NCI-H1694 (cell line): ENCODE data around the gene NFE2L3.
"Not testable (repeated sequence)": the region's sequence is repeated elsewhere in the genome, so short reads cannot be mapped to it uniquely, and the experiment has no call there.

Source experiments
- DNase-seq: peaks from one replicate; lab custom pipeline; 2025; lab: John Stamatoyannopoulos, UW

NFE2L3 gene

GRCh38 chr7:26186364-26187311 is 34.6 kb downstream of the NFE2L3 start:
- no peak for DNase-seq

- DNase-seq, result no peak
These were observed 35.6 kb downstream of the NFE2L3 start for GRCh38 chr7:26187380-26188205.

- DNase-seq, result no peak
These were observed 36.4 kb downstream of the NFE2L3 start for GRCh38 chr7:26188206-26188956.

GRCh38 chr7:26188957-26189541 is 37.1 kb downstream of the NFE2L3 start:
- no peak for DNase-seq

GRCh38 chr7:26189697-26190096 is 37.7 kb downstream of the NFE2L3 start:
- DNase-seq, result no peak

- DNase-seq, result no peak
These were observed 38.4 kb downstream of the NFE2L3 start for GRCh38 chr7:26190417-26190869.

- no peak for DNase-seq
These were observed 39.4 kb downstream of the NFE2L3 start for GRCh38 chr7:26191233-26191973.

GRCh38 chr7:26191974-26192479 is 40.0 kb downstream of the NFE2L3 start:
- DNase-seq, result no peak

GRCh38 chr7:26192485-26193087 is 40.6 kb downstream of the NFE2L3 start:
- DNase-seq, result no peak

- no peak for DNase-seq
These were observed 41.6 kb downstream of the NFE2L3 start for GRCh38 chr7:26193432-26194207.

GRCh38 chr7:26194764-26195163 is 42.8 kb downstream of the NFE2L3 start:
- not testable (repeated sequence) for DNase-seq

GRCh38 chr7:26195182-26195581 is 43.2 kb downstream of the NFE2L3 start:
- no peak for DNase-seq

- DNase-seq, result no peak
These were observed 44.1 kb downstream of the NFE2L3 start for GRCh38 chr7:26195867-26196657.

GRCh38 chr7:26197153-26198115 is 45.4 kb downstream of the NFE2L3 start:
- DNase-seq, result no peak

GRCh38 chr7:26198133-26198780 is 46.3 kb downstream of the NFE2L3 start:
- peak; percentile 45 for DNase-seq

- no peak for DNase-seq
These were observed 46.8 kb downstream of the NFE2L3 start for GRCh38 chr7:26198781-26199169.
